ENCODE results near the gene MYOM3. TPM values are rescaled to one million over a fixed set of nuclear protein-coding genes. Genes with fewer than 3 reads are reported as not detected.

MYOM3 gene
- total and polyA plus RNA-seq, 2 of the 13 experiments (the other 11 are each of a cell fraction or from before 2014, with no cell fraction given): 5.8 to 15.3 TPM

GRCh38 chr1:24119859-24120756, 8.2 kb upstream of the MYOM3 start (continued):
- TF ChIP-seq ESRRA (CRISPR knock-in tag; IDR thresholded peaks at IDR 0.05; ENCODE audit: low read depth): peak; percentile 46; the same call in 1 of the 2 replicates
- TF ChIP-seq, protein P1, sequence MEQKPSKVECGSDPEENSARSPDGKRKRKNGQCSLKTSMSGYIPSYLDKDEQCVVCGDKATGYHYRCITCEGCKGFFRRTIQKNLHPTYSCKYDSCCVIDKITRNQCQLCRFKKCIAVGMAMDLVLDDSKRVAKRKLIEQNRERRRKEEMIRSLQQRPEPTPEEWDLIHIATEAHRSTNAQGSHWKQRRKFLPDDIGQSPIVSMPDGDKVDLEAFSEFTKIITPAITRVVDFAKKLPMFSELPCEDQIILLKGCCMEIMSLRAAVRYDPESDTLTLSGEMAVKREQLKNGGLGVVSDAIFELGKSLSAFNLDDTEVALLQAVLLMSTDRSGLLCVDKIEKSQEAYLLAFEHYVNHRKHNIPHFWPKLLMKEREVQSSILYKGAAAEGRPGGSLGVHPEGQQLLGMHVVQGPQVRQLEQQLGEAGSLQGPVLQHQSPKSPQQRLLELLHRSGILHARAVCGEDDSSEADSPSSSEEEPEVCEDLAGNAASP (CRISPR knock-in tag; IDR thresholded peaks at IDR 0.05; ENCODE audit: borderline replicate concordance): no peak
- TF ChIP-seq ZNF644 (CRISPR knock-in tag; IDR thresholded peaks at IDR 0.05; ENCODE audit: low read depth): no peak
- TF ChIP-seq MAX (IDR thresholded peaks at IDR 0.05): peak; percentile 66; the same call in 1 of the 2 replicates
- TF ChIP-seq FOSL1 (CRISPR knock-in tag; IDR thresholded peaks at IDR 0.05; ENCODE audit: borderline replicate concordance): no peak
- no peak for TF ChIP-seq HNRNPUL1 (IDR thresholded peaks at IDR 0.05; ENCODE audit: low read depth, low read length)
- no peak for TF ChIP-seq ZNF17 (CRISPR knock-in tag; IDR thresholded peaks at IDR 0.05)
- 0 out of 2 replicates have a peak, but pooled peaks have one; percentile 25 for TF ChIP-seq ZC3H13 (CRISPR knock-in tag; IDR thresholded peaks at IDR 0.05)
- TF ChIP-seq NONO (IDR thresholded peaks at IDR 0.05): no peak
- TF ChIP-seq NONO (CRISPR knock-in tag; conservative IDR thresholded peaks at IDR 0.05): peak; percentile 57
- TF ChIP-seq ATF1 (CRISPR knock-in tag; IDR thresholded peaks at IDR 0.05): no peak
- TF ChIP-seq KAT8 (CRISPR knock-in tag; IDR thresholded peaks at IDR 0.05): peak; percentile 49
- TF ChIP-seq ZNF839 (CRISPR knock-in tag; IDR thresholded peaks at IDR 0.05; ENCODE audit: borderline replicate concordance): no peak
- TF ChIP-seq HHEX (CRISPR knock-in tag; IDR thresholded peaks at IDR 0.05): no peak
- no peak for TF ChIP-seq FOXP1 (IDR thresholded peaks at IDR 0.05)
- 0 out of 2 replicates have a peak, but pooled peaks have one; percentile 29 for TF ChIP-seq FOXP1 (CRISPR knock-in tag; IDR thresholded peaks at IDR 0.05)
- no peak for TF ChIP-seq ATF6 (CRISPR knock-in tag; conservative IDR thresholded peaks at IDR 0.05)
- TF ChIP-seq SMYD3 (CRISPR knock-in tag; IDR thresholded peaks at IDR 0.05): no peak; the same call in 1 of the 2 replicates
- no peak; the same call in 1 of the 2 replicates for TF ChIP-seq ZNF589 (CRISPR knock-in tag; conservative IDR thresholded peaks at IDR 0.05)
- TF ChIP-seq NFE2L1 (CRISPR knock-in tag; IDR thresholded peaks at IDR 0.05; ENCODE audit: borderline replicate concordance): no peak
- no peak for TF ChIP-seq ZBTB14 (CRISPR knock-in tag; IDR thresholded peaks at IDR 0.05)
- peak; percentile 75; the same call in 1 of the 2 replicates for TF ChIP-seq GZF1 (CRISPR knock-in tag; IDR thresholded peaks at IDR 0.05)
- TF ChIP-seq TGIF2 (CRISPR knock-in tag; IDR thresholded peaks at IDR 0.05): 0 out of 2 replicates have a peak, but pooled peaks have one; percentile 48
- TF ChIP-seq IRF2 (CRISPR knock-in tag; IDR thresholded peaks at IDR 0.05): no peak
- 0 out of 2 replicates have a peak, but pooled peaks have one; percentile 34 for TF ChIP-seq ZNF205 (CRISPR knock-in tag; IDR thresholded peaks at IDR 0.05)
- no peak for TF ChIP-seq RFX5 (IDR thresholded peaks at IDR 0.05; ENCODE audit: low read depth, low read length)
- TF ChIP-seq ZNF703 (CRISPR knock-in tag; IDR thresholded peaks at IDR 0.05; ENCODE audit: borderline replicate concordance): no peak
- no peak for TF ChIP-seq MEIS2 (CRISPR knock-in tag; IDR thresholded peaks at IDR 0.05)
- no peak for TF ChIP-seq SIX4 (CRISPR knock-in tag; IDR thresholded peaks at IDR 0.05)

Measured in HepG2 (cell line).